RWPE2 (cell line): ENCODE data around the gene TAL2.

Experiments
- ATAC-seq: fragments of 200-7000 bp; cut with Tn5 transposase; 3 replicates; pipeline ENCODE4 v1.9.1; 2021; ENCODE audit warnings: low read depth
- DNase-seq: peaks from one replicate; pipeline ENCODE4 v3.0.0-alpha.2; 2020; ENCODE audit warnings: low spot score
- H3K27ac ChIP-seq: fragments of 450-650 bp; 2 replicates; pipeline ENCODE4 v1.5.1; 2017; ENCODE audit warnings: mild to moderate bottlenecking; ENCODE audit not compliant: poor library complexity, severe bottlenecking
- H3K27me3 ChIP-seq: fragments of 250-450 bp; sonication (Bioruptor Pico); 2 replicates; pipeline ENCODE4 v1.5.1; 2021; ENCODE audit warnings: mild to moderate bottlenecking, moderate library complexity; ENCODE audit not compliant: insufficient read depth, poor library complexity, severe bottlenecking
- H3K36me3 ChIP-seq: fragments of 250-450 bp; sonication (Bioruptor Pico); 2 replicates; pipeline ENCODE4 v1.5.1; 2020; ENCODE audit warnings: low read depth, mild to moderate bottlenecking, moderate library complexity
- H3K4me1 ChIP-seq: fragments of 250-450 bp; sonication (Bioruptor Pico); 2 replicates; pipeline ENCODE4 v1.5.1; 2021; ENCODE audit warnings: mild to moderate bottlenecking, moderate library complexity; ENCODE audit not compliant: insufficient read depth, poor library complexity, severe bottlenecking
- H3K4me3 ChIP-seq: fragments of 250-450 bp; sonication (Bioruptor Pico); 2 replicates; pipeline ENCODE4 v1.5.1; 2021; ENCODE audit warnings: mild to moderate bottlenecking, moderate library complexity; ENCODE audit not compliant: severe bottlenecking
- H3K9me3 ChIP-seq: fragments of 250-450 bp; sonication (Bioruptor Pico); 2 replicates; pipeline ENCODE4 v1.5.1; 2021; ENCODE audit warnings: mild to moderate bottlenecking, moderate library complexity; ENCODE audit not compliant: severe bottlenecking
- TF ChIP-seq, protein P1 (sequence below): fragments of 450-650 bp; IDR thresholded peaks from one replicate; pipeline ENCODE4 v1.5.1; 2017; ENCODE audit warnings: mild to moderate bottlenecking, moderate library complexity; ENCODE audit not compliant: poor library complexity, severe bottlenecking

TAL2 gene

DNA sequence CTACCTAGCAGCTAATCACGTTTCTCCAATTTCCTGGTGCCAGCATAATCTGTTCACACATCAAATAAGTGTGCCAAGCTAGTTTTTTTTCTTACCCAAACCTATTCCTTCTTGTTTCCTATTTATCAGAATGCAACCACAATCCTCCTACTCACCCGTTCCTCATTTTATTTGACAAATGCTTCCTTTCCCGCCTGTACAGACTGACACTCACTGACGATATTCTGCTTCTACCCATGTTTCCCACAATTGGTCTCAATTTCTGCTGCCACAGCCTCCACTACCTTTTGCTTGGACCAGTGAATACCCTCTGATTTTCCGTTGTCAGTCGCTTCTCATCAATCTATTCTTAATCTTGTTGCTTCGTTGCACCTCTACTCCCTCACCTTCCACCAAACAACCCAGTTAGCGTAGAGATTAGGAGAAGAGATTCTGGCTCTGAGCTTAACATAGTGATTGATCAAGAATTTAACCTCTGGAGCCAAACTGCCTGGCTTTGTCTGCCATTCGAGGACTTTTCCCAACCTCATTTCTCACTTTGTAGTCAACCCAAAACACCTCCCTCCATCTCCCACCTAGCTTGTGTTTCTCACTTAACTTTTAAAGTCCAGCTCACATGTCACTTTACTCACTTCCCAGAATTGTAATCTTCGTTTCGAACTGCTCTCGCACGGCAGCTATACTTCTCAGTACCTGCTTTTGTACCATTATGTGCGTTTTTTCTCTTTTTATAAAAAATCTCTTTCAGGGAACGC, 31.4 kb downstream of the TAL2 start:
- peaks cover 5% of the 10 kb centered on the region for H3K4me1 ChIP-seq
- H3K27me3 ChIP-seq = peaks cover 21% of the 10 kb centered on the region
- peak overlapping the region; percentile 86 for H3K4me3 ChIP-seq
- ATAC-seq (peak; percentile 24; the same call in 2 of the 3 replicates), DNase-seq (no peak)
- no peaks in the 10 kb centered on the region for H3K36me3 ChIP-seq
- no peaks in the 10 kb centered on the region for H3K9me3 ChIP-seq
- TF ChIP-seq, protein P1, sequence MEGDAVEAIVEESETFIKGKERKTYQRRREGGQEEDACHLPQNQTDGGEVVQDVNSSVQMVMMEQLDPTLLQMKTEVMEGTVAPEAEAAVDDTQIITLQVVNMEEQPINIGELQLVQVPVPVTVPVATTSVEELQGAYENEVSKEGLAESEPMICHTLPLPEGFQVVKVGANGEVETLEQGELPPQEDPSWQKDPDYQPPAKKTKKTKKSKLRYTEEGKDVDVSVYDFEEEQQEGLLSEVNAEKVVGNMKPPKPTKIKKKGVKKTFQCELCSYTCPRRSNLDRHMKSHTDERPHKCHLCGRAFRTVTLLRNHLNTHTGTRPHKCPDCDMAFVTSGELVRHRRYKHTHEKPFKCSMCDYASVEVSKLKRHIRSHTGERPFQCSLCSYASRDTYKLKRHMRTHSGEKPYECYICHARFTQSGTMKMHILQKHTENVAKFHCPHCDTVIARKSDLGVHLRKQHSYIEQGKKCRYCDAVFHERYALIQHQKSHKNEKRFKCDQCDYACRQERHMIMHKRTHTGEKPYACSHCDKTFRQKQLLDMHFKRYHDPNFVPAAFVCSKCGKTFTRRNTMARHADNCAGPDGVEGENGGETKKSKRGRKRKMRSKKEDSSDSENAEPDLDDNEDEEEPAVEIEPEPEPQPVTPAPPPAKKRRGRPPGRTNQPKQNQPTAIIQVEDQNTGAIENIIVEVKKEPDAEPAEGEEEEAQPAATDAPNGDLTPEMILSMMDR = no peak
- no peak overlapping the region for H3K27ac ChIP-seq

DNA sequence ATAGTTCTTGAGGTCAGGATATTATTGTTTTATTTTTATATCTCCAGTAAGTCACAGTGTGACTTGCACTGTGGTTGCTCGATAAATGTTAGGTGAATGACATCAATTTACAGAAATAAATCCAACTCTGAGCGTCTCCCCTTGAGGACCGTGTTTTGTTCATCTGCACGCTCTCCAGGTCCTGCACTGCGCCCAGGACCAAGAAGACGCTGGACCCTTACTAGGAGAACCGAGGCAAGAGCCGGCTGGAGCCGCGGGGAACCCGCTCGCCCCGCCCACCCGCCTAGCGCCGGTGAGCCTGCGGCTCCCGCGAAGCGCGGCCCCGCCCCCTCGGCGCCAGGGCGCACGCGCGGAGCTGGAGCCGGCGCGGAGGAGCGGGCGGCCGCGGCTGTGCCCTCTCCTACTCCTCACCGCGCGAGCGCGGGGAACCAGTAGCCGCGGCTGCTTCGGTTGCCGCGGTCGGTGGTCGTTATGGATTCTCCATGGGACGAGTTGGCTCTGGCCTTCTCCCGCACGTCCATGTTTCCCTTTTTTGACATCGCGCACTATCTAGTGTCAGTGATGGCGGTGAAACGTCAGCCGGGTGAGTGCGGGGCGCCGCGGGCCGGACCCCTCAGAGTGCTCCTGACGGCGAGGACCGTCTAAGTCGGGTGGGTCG, 32.1 kb downstream of the TAL2 start, which contains the start of gene TMEM38B:
Gene TMEM38B, plus strand, starts transcription at position 352 of the 658 bp plus-strand sequence. Its CDS starts 120 bp downstream, at position 472.
- TF ChIP-seq, protein P1 = no peak
- Histone ChIP-seq H3K4me3 (peak within 1 kb of the TSS; percentile 86), H3K27me3 (peaks cover 21% of the 10 kb centered on the region), H3K9me3 (no peaks in the 10 kb centered on the region), H3K4me1 (peaks cover 5% of the 10 kb centered on the region), H3K27ac (no peak within 1 kb of the TSS), H3K36me3 (no peaks in the 10 kb centered on the region)
- DNase-seq (peak; percentile 64), ATAC-seq (peak; percentile 79)

DNA sequence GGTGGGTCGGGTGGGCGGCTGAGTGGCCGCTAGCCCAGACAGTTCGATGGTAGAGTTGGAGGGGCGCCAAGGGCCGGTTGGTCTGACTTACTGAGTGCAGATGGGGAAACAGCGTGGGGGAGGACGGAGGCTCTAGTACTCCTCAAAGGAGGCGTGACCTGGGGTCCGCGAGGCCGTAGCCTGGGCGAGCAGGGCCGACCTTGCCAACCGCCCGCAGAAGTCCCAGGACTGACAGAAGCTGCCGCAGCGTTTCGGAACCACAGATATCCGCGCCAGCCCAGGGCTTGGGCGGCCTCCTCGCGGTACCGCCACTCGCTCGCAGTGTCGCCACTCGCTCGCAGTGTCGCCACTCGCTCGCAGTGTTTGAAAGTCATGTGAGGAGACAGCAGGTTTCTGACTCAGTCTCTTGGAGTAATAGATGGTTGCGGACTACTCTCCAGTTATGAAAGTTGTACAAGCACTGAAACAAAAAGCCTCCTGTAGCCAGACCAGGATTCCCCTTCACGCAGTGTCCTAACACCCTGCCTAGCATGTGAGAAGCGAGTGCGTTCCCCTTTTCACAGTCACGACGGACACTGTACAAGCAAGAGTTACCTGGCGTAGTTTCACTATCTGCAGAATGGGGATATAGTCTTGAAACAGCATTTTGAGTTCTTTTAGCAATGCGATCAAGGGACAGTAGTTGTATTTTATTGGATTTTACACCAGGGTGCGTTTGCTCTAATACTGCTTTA, 32.8 kb downstream of the TAL2 start:
- DNase-seq = peak; percentile 64
- TF ChIP-seq, protein P1 = no peak
- H3K27me3 ChIP-seq = peaks cover 20% of the 10 kb centered on the region
- peaks cover 5% of the 10 kb centered on the region for H3K4me1 ChIP-seq
- no peaks in the 10 kb centered on the region for H3K9me3 ChIP-seq
- no peak overlapping the region for H3K27ac ChIP-seq
- no peaks in the 10 kb centered on the region for H3K36me3 ChIP-seq
- peak overlapping the region; percentile 86 for H3K4me3 ChIP-seq
- ATAC-seq = peak; percentile 77

DNA sequence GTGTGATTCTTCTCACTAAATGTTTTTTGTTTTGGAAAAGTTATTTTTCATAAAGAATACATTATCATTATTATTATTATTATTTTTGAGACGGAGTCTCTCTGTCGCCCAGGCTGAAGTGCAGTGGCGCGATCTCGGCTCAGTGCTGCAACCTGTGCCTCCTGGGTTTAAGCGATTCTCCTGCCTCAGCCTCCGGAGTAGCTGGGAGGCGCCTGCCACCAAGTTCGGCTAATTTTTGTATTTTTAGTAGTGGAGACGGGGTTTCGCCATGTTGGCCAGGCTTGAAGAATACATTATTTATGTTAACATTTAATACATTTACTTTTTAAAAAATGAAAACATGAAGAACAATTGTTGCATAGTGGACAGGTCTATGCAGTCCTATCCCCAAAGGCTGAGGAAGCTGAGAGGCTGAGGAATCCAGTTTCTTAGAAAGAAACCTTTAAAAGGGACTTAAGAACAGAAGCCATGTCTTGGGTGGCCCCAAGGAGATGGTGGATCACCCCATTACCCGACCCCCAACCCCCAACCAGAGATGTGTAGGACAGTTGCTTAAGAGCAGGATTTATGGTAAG, 34.0 kb downstream of the TAL2 start:
- Histone ChIP-seq H3K4me1 (peaks cover 5% of the 10 kb centered on the region), H3K36me3 (no peaks in the 10 kb centered on the region), H3K27ac (no peak overlapping the region), H3K27me3 (peaks cover 15% of the 10 kb centered on the region), H3K4me3 (no peak overlapping the region), H3K9me3 (no peaks in the 10 kb centered on the region)
- no peak for DNase-seq
- TF ChIP-seq, protein P1 = no peak
- ATAC-seq = no peak
